Gastrocnemius medialis (tissue), 4 donors: ENCODE measurements around the gene CXCL17. TPM values are rescaled to one million over a fixed set of nuclear protein-coding genes. Genes with fewer than 3 reads are reported as not detected.
"Not testable (repeated sequence)": the region's sequence is repeated elsewhere in the genome, so short reads cannot be mapped to it uniquely, and the experiment has no call there.

Experiments used
- ATAC-seq, 2 donors: fragments of 150-250 bp; one replicate each; pipeline ENCODE4 v1.9.1; 2016
- DNase-seq, 2 donors: peaks; one replicate each; pipeline ENCODE4 v3.0.0-alpha.2; 2019
- H3K27ac ChIP-seq, 4 donors: fragments of 200-600 bp; sonication (generic); 1 replicate in 1 of 4; 2 replicates in 3 of 4; pipeline ENCODE4 v1.5.1; 2016 to 2018; ENCODE audit warnings: mild to moderate bottlenecking in 2 of 4, moderate library complexity in 1 of 4
- H3K27me3 ChIP-seq, 3 donors: fragments of 200-600 bp; sonication (generic) in 2 of 3; 1 replicate in 1 of 3; 2 replicates in 2 of 3; pipeline versions ENCODE4 v1.5.1 to v1.6.0; 2016 to 2019; ENCODE audit warnings: mild to moderate bottlenecking in 1 of 3, moderate library complexity in 1 of 3
- H3K36me3 ChIP-seq, 2 donors: fragments of 200-600 bp; sonication (generic) in 1 of 2; one replicate each; pipeline ENCODE4 v1.5.1; 2017 to 2018
- H3K4me1 ChIP-seq, 2 donors: fragments of 200-600 bp; sonication (generic) in 1 of 2; one replicate each; pipeline ENCODE4 v1.5.1; 2016 to 2017; ENCODE audit warnings: mild to moderate bottlenecking in 2 of 2
- H3K4me3 ChIP-seq, 4 donors: fragments of 200-600 bp; sonication (generic) in 3 of 4; 1 replicate in 1 of 4; 2 replicates in 3 of 4; pipeline ENCODE4 v1.5.1; 2016 to 2019; ENCODE audit warnings: mild to moderate bottlenecking in 2 of 4
- H3K9me3 ChIP-seq, 3 donors: fragments of 200-600 bp; sonication (generic) in 2 of 3; 1 replicate in 1 of 3; 2 replicates in 2 of 3; pipeline ENCODE4 v1.5.1; 2016 to 2019
- POLR2A ChIP-seq, 2 donors: fragments of 450-650 bp; IDR thresholded peaks; one replicate each; pipeline ENCODE4 v1.6.1; 2017; ENCODE audit warnings: antibody characterized with exemption in 2 of 2, mild to moderate bottlenecking in 2 of 2, moderate library complexity in 2 of 2
- in situ Hi-C, 4 donors: fragments of 200-750 bp; cut with MboI; loops; one replicate each; pipeline versions ENCODE4 v1.15.0 to v1.8.0; 2017; ENCODE audit warnings: low sequenced_read_pairs in 4 of 4
- intact Hi-C: fragments of 100-400 bp; cut with DNase I; formaldehyde crosslinking; loops from one replicate; pipeline ENCODE4 v1.15.1; 2023; ENCODE audit warnings: low total_unique reads
- total RNA-seq, 4 donors: library from RNA; depleted of rRNA; stranded (reverse); fragments of >200 nt; gene quantifications; one replicate each; pipeline versions ENCODE4 v1.1.0 to v1.2.3, GENCODE V29; 2016
- TF ChIP-seq, protein P1 (sequence below), 5 experiments: fragments of 450-650 bp in 3 of 5; fragments of 200-600 bp in 2 of 5; sonication (generic) in 2 of 5; IDR thresholded peaks in 4 of 5; conservative IDR thresholded peaks in 1 of 5; 1 replicate in 4 of 5; 2 replicates in 1 of 5; pipeline ENCODE4 v1.5.1; 2016 to 2019; ENCODE audit warnings: antibody characterized with exemption in 5 of 5, mild to moderate bottlenecking in 3 of 5, moderate library complexity in 3 of 5

CXCL17 gene
- total RNA-seq, result not detected

- intact Hi-C loops, result no loop called here
- Histone ChIP-seq H3K36me3 (no peaks in the 10 kb centered on the region), H3K27ac (no peak within 1 kb of the TSS), H3K4me1 (peaks cover 0 to 4% of the 10 kb centered on the region in 2 donors), H3K4me3 (no peak within 1 kb of the TSS), H3K27me3 (no peaks in the 10 kb centered on the region), H3K9me3 (no peaks in the 10 kb centered on the region)
- ATAC-seq, result no peak
- in situ Hi-C loops, result no loop called here
- DNase-seq, result no peak
- TF ChIP-seq, protein P1, sequence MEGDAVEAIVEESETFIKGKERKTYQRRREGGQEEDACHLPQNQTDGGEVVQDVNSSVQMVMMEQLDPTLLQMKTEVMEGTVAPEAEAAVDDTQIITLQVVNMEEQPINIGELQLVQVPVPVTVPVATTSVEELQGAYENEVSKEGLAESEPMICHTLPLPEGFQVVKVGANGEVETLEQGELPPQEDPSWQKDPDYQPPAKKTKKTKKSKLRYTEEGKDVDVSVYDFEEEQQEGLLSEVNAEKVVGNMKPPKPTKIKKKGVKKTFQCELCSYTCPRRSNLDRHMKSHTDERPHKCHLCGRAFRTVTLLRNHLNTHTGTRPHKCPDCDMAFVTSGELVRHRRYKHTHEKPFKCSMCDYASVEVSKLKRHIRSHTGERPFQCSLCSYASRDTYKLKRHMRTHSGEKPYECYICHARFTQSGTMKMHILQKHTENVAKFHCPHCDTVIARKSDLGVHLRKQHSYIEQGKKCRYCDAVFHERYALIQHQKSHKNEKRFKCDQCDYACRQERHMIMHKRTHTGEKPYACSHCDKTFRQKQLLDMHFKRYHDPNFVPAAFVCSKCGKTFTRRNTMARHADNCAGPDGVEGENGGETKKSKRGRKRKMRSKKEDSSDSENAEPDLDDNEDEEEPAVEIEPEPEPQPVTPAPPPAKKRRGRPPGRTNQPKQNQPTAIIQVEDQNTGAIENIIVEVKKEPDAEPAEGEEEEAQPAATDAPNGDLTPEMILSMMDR (IDR thresholded peaks at IDR 0.05 in 4 of 5, conservative IDR thresholded peaks at IDR 0.05 in 1 of 5), result no peak
- no peak for TF ChIP-seq POLR2A (IDR thresholded peaks at IDR 0.05)
Observed at GRCh38 chr19:42442833-42443232, at the start of gene CXCL17. Gene CXCL17, minus strand, starts transcription at chr19:42442946. Its CDS starts 114 bp downstream, at chr19:42442832.

DNA sequence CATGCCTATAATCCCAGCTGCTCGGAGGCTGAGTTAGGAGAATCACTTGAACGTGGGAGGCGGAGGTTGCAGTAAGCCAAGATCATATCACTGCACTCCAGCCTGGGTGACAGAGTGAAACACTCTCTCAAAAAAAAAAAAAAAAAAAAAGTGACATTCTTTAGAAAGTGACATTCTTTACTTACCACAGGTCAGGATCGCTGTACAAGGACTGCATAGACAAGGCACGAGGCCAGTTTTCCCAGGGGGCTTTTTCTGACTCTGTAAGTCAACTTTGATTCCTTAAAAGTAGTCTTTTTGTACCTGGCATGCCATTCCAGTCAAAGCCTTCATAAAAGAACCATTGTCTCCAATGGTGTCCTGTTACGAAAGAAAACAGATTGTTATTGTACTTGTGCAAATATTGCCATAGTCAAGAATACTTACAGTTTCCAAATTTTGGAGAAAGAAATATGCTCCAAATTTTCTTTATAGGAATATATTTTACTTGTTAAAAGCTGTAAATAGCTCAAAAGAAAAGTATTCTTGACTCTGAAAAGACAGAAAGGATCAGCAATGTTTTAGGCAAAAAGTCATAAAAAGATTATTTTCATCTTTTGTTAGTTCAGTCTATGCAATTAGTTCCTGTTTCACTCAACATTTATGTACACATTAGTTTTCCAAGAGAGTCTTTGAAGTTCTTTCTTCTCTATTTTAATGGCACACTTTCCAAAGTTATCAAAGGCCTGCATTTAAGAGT is 46.2 kb upstream of the CXCL17 start:
- ATAC-seq, result no peak
- Histone ChIP-seq H3K4me1 (no peaks in the 10 kb centered on the region), H3K27me3 (no peaks in the 10 kb centered on the region), H3K4me3 (no peak overlapping the region), H3K36me3 (no peaks in the 10 kb centered on the region), H3K9me3 (no peaks in the 10 kb centered on the region), H3K27ac (no peak overlapping the region)
- TF ChIP-seq POLR2A (IDR thresholded peaks at IDR 0.05), result no peak
- TF ChIP-seq, protein P1 (IDR thresholded peaks at IDR 0.05 in 4 of 5, conservative IDR thresholded peaks at IDR 0.05 in 1 of 5), result no peak
- in situ Hi-C loops (no loop called here), intact Hi-C loops (no loop called here)
- DNase-seq, result no peak

DNA sequence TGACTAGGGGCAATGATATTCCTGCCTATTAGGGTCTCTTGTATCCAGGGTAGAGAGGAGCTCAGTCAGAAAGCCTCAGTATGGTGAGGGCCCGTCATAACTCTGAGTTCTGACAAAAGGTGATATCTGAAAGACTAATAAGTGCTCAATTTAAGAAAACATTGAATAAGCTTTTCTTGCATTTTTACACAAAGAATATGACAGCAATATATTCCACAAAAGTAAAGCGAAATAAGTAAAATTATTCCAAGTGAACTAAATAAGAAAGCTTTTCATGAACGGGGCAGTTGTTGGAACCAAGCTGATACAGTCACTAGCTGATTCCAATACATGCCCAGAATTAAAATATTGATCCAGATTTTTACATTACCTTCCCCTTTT is 45.0 kb upstream of the CXCL17 start:
- ATAC-seq (no peak), DNase-seq (no peak)
- Histone ChIP-seq H3K36me3 (no peaks in the 10 kb centered on the region), H3K27me3 (no peaks in the 10 kb centered on the region), H3K4me3 (no peak overlapping the region), H3K4me1 (no peaks in the 10 kb centered on the region), H3K27ac (no peak overlapping the region), H3K9me3 (no peaks in the 10 kb centered on the region)
- TF ChIP-seq, protein P1 (IDR thresholded peaks at IDR 0.05 in 4 of 5, conservative IDR thresholded peaks at IDR 0.05 in 1 of 5), result no peak
- no peak for TF ChIP-seq POLR2A (IDR thresholded peaks at IDR 0.05)
- intact Hi-C loops, result no loop called here
- in situ Hi-C loops, result no loop called here

DNA sequence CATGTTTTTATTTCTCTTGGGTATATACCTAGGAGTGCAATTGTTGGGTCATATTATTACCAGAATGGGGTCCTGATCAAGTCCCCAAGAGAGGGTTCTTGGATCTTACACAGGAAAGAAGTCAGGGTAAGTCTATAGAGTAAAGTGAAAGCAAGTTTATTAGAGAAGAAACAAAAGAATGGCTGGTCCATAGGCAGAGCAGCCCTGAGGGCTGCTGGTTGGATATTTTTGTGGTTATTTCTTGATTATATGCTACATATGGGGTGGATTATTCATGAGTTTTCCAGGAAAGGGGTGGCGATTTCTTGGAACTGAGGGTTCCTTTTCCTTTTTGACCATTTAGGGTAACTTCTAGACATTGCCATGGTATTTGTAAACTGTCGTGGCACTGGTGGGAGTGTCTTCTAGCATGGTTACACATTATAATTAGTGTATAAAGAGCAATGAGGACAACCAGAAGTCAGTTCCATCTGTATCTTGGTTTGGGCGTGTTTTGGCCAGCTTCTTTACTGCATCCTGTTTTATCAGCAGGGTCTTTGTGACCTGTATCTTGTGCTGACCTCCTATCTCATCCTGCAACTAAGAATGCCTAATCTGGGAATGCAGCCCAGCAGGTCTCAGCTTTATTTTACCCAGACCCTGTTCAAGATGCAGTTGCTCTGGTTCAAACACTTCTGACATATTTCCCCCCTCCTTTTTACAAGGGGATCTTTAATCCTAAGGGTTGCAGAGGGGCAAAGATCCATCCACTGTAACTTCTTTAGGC is 44.5 kb upstream of the CXCL17 start:
- ATAC-seq, result no peak

DNA sequence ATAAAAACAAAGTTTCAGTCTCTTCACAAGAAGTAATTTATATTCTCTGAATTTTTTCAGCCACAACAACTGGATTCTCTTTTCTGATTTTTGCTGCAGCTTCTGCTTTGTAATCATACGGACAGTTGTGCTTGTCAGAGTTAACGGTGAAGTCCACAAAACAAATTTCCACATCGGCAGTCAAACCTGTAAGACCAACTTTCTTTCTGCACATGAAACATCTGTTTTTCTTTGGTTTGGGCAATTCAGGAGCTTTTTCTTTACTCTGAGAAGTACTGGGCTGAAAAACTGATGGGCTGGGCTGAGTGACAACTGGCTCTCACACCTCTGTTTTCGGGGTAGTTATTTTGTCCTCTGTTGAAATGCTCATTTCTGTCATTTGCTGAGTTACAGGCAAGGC is 42.3 kb upstream of the CXCL17 start:
- ATAC-seq, H3K36me3 ChIP-seq, in situ Hi-C loops, H3K27me3 ChIP-seq, H3K4me1 ChIP-seq, H3K27ac ChIP-seq, intact Hi-C loops, DNase-seq, H3K4me3 ChIP-seq, H3K9me3 ChIP-seq: not testable (repeated sequence)

More for the DNA sequence above, 44.5 kb upstream of the CXCL17 start:
- intact Hi-C loops, result no loop called here
- TF ChIP-seq, protein P1 (IDR thresholded peaks at IDR 0.05 in 4 of 5, conservative IDR thresholded peaks at IDR 0.05 in 1 of 5), result no peak
- no peak for TF ChIP-seq POLR2A (IDR thresholded peaks at IDR 0.05)
- no peaks in the 10 kb centered on the region for H3K27me3 ChIP-seq
- no peaks in the 10 kb centered on the region for H3K9me3 ChIP-seq
- H3K4me1 ChIP-seq, result no peaks in the 10 kb centered on the region
- in situ Hi-C loops, result no loop called here
- no peaks in the 10 kb centered on the region for H3K36me3 ChIP-seq
- H3K27ac ChIP-seq, result no peak overlapping the region
- H3K4me3 ChIP-seq, result no peak overlapping the region
- no peak for DNase-seq
